ENCODE data around the gene WFDC12. TPM values are rescaled to one million over a fixed set of nuclear protein-coding genes. Genes with fewer than 3 reads are reported as not detected.

The WFDC12 gene, protein sequence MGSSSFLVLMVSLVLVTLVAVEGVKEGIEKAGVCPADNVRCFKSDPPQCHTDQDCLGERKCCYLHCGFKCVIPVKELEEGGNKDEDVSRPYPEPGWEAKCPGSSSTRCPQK
- total RNA-seq: not detected in 2 replicates

DNA sequence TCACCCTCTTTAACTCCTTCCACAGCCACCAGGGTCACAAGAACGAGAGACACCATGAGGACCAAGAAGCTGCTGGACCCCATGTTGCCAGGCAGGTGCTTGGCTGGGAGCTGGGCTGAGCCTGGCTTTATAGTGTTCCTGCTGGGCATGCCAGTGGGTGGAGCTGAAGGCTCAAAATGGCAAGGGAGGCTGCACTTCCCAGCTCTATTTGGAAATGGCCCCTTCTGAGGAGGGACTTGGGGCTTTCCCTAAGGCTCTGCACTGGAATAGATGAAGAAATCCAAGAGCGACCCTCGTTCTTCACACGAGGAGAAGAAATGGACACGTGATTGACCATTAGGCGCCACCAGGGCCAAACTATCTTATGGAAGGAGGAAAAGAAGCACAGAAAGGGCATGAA is at the start of gene WFDC12:
Gene WFDC12 (minus strand): TSS at position 101 of the 400 bp plus-strand sequence. CDS start 18 bp downstream, at position 83.

DNA sequence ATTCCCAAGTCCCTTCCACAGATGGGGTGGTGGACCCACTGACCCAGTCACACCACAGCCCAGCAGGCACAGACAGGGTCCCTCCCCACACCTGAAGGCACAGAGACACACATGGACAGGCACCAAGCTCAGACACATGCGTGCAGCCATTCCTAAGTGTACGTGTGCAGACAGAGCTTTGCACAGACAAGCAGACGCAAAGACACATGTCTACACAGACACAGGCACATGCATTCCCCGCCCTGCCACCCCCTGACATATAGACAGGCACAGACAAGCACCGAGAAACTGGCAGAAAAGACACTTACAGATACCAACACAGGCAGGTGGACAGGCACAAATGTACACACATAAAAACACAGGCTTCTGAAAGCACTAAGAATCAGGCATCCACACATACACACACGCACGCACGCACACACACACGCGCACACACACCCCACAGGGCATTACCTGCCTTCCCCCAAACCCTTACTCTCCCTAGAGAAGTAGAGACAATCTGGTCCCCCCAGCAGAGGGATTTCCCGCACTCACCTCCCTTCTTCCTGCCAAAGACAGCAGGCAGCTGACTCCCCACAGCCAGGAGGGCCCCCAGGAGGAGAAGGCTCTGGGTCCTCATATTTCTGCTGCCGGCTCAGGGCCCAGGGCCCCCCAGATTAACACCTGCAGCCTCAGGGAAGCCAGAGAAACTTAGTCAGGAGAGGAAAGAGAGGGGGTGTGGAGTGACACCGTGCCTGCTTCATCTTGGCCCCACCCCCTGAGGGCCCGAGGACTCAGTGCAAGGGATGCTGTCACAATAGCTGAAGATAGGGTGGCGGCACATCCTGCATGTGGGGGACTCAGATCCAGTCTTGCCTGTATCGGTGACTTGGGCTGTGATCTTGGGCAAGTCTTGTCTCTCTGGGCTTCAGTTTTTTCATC is 9.5 kb downstream of the WFDC12 start, which contains the start of gene WFDC5:
Gene WFDC5 (minus strand): TSS at position 710 of the 921 bp plus-strand sequence. CDS start 91 bp downstream, at position 619.

DNA sequence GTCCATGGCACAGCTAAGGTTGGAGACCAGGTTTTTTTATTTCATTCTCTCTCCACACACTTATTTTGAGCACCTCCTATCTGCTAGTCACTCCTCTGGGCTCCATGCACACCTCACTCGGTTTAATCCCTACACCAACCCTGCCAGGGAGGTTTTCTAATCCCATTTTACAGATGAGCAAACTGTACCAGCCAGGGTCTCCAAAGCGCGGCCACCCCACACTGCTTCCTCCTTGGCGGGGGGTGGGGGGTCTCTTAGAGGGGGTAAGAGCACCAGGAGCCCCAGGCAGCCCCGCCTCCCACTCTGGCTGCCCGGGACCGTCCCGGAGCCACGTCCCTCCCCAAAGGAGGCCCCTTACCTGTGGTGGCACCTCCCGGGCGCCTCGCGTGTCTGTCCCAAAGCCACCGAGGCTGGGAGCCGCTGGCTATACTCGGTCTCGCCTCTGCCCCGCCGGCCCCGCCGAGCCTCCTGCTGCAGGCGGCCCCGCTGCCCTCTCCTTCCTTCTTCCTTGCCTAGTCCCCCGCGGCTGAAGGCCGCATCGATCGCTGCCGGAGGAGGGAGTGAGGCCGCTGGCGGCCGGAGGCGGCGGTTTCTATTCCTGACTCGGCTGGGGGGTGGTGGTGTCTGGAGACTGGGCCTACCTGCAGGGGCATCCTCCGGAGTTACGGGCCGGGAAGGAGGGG is 23.6 kb downstream of the WFDC12 start, which contains the start of gene KCNS1:
Gene KCNS1 (minus strand): TSS at position 565 of the 683 bp plus-strand sequence. CDS start 1,891 bp downstream, outside the sequence.

Other genes starting within 250 kb of the WFDC12 start
- gene YWHAB, start 238.8 kb downstream of the WFDC12 start, total RNA-seq: 91.6 and 99.4 TPM in 2 replicates
- gene PABPC1L, start 214.4 kb downstream of the WFDC12 start, total RNA-seq: 5.1 and 7.4 TPM in 2 replicates
- 18.4 and 21.6 TPM in 2 replicates for gene TOMM34, start 164.1 kb downstream of the WFDC12 start, total RNA-seq
- 14.0 and 15.0 TPM in 2 replicates for gene STK4, start 158.0 kb downstream of the WFDC12 start, total RNA-seq
- gene KCNS1, start 23.3 kb downstream of the WFDC12 start, total RNA-seq: 1.4 and 2.4 TPM in 2 replicates
- not detected in 2 replicates for gene WFDC5, start 9.3 kb downstream of the WFDC12 start, total RNA-seq
- gene PI3, start 50.4 kb upstream of the WFDC12 start, total RNA-seq: not detected in 2 replicates
- not detected in 2 replicates for gene SEMG1, start 82.6 kb upstream of the WFDC12 start, total RNA-seq
- not detected in 2 replicates for gene SEMG2, start 96.9 kb upstream of the WFDC12 start, total RNA-seq
- not detected in 2 replicates for gene SLPI, start 130.1 kb upstream of the WFDC12 start, total RNA-seq
- gene RBPJL, start 182.4 kb upstream of the WFDC12 start, total RNA-seq: not detected in 2 replicates
- not detected in 2 replicates for gene MATN4, start 183.8 kb upstream of the WFDC12 start, total RNA-seq
- 65.5 and 71.7 TPM in 2 replicates for gene SDC4, start 224.0 kb upstream of the WFDC12 start, total RNA-seq
- 16.8 and 19.8 TPM in 2 replicates for gene SYS1, start 238.7 kb upstream of the WFDC12 start, total RNA-seq

Data from cardiac ventricle fibroblast (primary cell).